Measurements from ENCODE around the gene DOC2A. TPM values are rescaled to one million over a fixed set of nuclear protein-coding genes. Genes with fewer than 3 reads are reported as not detected.

DOC2A gene
- polyA plus RNA-seq, 1 donor from 2014 or later, result 7.3 TPM

DNA sequence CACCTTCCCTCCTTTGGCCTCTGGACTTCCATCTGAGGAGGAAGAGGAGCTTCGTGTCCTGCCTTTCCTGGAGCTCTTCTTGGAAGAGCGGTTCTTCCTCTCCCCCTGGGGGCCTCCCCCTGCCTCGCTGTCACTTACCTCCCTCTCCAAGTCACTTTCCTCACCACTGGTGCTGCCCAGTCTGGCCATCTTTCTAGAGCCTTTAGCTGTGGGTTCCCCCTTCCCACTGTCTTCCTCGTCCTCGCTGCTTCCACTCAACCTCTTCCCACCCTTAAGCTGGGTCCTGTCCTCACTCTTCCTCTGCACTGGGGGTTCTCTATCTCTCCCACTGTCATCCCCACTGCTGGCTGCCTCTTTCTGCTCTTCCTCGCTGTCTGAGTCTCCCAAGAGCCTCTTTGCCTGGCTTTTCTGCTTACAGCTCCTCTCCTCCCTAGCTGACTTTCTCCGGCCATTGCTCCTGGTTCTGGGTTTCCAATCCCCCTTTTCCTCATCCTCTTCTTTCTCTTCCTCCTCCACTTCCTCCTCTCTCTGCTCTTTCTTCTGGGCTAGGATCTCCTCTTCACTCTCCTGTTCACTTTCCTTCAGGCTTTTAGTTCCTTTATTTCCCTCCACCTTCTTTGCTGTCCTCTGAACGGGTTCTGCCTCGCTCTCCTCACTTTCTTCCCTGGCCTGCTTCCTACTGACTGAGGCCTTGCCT is 16.8 kb downstream of the DOC2A start:
- H3K27ac ChIP-seq (ENCODE audit: low read length), result no peak overlapping the region
- H3K9me2 ChIP-seq (ENCODE audit: insufficient read depth, low read length), result no peaks in the 10 kb centered on the region
- H3K4me3 ChIP-seq (ENCODE audit: low read length), result peak overlapping the region; percentile 94
- peak overlapping the region; percentile 96 for H3K9ac ChIP-seq (ENCODE audit: low read length)
- H4K20me1 ChIP-seq (ENCODE audit: insufficient read depth), result no peaks in the 10 kb centered on the region
- no peak overlapping the region for H2AFZ ChIP-seq (ENCODE audit: low read depth, low read length)
- no peaks in the 10 kb centered on the region for H3K27me3 ChIP-seq (ENCODE audit: insufficient read depth, low read depth, low read length)
- TF ChIP-seq POLR2AphosphoS5 (IDR thresholded peaks at IDR 0.05) (no peak), SMC3 (conservative IDR thresholded peaks at IDR 0.05; ENCODE audit: poor library complexity) (no peak), EP300 (conservative IDR thresholded peaks at IDR 0.05; ENCODE audit: poor library complexity, severe bottlenecking) (no peak), TAF1 (IDR thresholded peaks at IDR 0.05; ENCODE audit: low read depth) (no peak), REST (IDR thresholded peaks at IDR 0.05; ENCODE audit: borderline replicate concordance) (no peak), EZH2 (IDR thresholded peaks at IDR 0.05; ENCODE audit: borderline replicate concordance, insufficient read depth, low read length, poor library complexity, severe bottlenecking) (no peak), CTCF (IDR thresholded peaks at IDR 0.05; ENCODE audit: poor library complexity, severe bottlenecking) (no peak), RAD21 (conservative IDR thresholded peaks at IDR 0.05) (no peak), MXI1 (conservative IDR thresholded peaks at IDR 0.05; ENCODE audit: poor library complexity, severe bottlenecking) (no peak)
- H3K36me3 ChIP-seq (ENCODE audit: insufficient read depth, low read length), result no peaks in the 10 kb centered on the region
- no peaks in the 10 kb centered on the region for H3F3A ChIP-seq (ENCODE audit: insufficient read depth, low read length, poor library complexity, severe bottlenecking)
- peaks cover 7% of the 10 kb centered on the region for H3K79me2 ChIP-seq (replicated peaks; ENCODE audit: insufficient read depth, low read length)
- H3K9me3 ChIP-seq (ENCODE audit: low read length), result no peaks in the 10 kb centered on the region
- H3K4me2 ChIP-seq (ENCODE audit: low read length), result peak overlapping the region; percentile 61

DNA sequence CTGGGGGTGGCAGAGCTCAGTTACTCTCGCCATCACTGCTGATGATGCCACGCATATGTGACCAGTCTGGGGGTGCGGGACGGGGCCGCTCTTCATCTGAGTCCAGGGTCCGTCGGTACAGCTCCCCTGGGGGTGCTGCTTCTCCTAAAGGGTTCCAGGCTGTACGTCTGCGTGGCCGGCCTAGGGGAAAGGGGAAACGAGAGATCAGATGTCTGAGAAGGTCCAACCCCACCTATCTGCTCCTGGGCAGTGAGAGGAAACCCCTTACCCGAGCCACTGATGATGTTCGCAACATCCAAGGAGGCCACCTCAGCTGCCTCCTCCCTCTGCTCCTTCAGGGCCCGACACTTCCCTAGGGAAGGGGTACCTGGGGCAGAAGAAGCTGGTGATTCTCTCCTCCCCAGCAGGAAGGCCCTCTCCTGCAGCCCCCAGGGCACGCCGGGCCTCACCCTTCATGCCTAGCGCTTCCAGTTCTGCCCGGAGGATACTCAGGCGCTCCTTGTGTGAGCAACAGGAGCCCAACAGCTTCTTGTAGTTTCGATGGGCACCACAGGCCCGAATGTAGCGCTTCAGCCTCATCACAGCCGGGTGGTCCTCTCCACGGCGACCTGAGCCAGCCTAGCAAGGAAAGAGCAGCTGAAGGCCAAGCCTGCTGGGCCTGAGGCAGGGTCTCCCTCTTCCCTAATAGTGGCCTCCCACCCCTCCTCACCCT is 17.5 kb downstream of the DOC2A start:
- no peak for TF ChIP-seq EZH2 (IDR thresholded peaks at IDR 0.05; ENCODE audit: borderline replicate concordance, insufficient read depth, low read length, poor library complexity, severe bottlenecking)
- no peak for TF ChIP-seq POLR2AphosphoS5 (IDR thresholded peaks at IDR 0.05)
- no peak for TF ChIP-seq REST (IDR thresholded peaks at IDR 0.05; ENCODE audit: borderline replicate concordance)
- TF ChIP-seq EP300 (conservative IDR thresholded peaks at IDR 0.05; ENCODE audit: poor library complexity, severe bottlenecking), result no peak
- TF ChIP-seq SMC3 (conservative IDR thresholded peaks at IDR 0.05; ENCODE audit: poor library complexity), result no peak
- no peak for TF ChIP-seq TAF1 (IDR thresholded peaks at IDR 0.05; ENCODE audit: low read depth)
- TF ChIP-seq MXI1 (conservative IDR thresholded peaks at IDR 0.05; ENCODE audit: poor library complexity, severe bottlenecking), result no peak
- TF ChIP-seq CTCF (IDR thresholded peaks at IDR 0.05; ENCODE audit: poor library complexity, severe bottlenecking), result no peak
- no peak for TF ChIP-seq RAD21 (conservative IDR thresholded peaks at IDR 0.05)
- Histone ChIP-seq H3F3A (ENCODE audit: insufficient read depth, low read length, poor library complexity, severe bottlenecking) (no peaks in the 10 kb centered on the region), H3K79me2 (replicated peaks; ENCODE audit: insufficient read depth, low read length) (peaks cover 7% of the 10 kb centered on the region), H3K4me2 (ENCODE audit: low read length) (no peak overlapping the region), H3K9ac (ENCODE audit: low read length) (no peak overlapping the region), H3K27me3 (ENCODE audit: insufficient read depth, low read depth, low read length) (no peaks in the 10 kb centered on the region), H3K36me3 (ENCODE audit: insufficient read depth, low read length) (no peaks in the 10 kb centered on the region), H3K27ac (ENCODE audit: low read length) (no peak overlapping the region), H2AFZ (ENCODE audit: low read depth, low read length) (no peak overlapping the region), H3K9me2 (ENCODE audit: insufficient read depth, low read length) (no peaks in the 10 kb centered on the region), H3K9me3 (ENCODE audit: low read length) (no peaks in the 10 kb centered on the region), H3K4me3 (ENCODE audit: low read length) (no peak overlapping the region), H4K20me1 (ENCODE audit: insufficient read depth) (no peaks in the 10 kb centered on the region)

Measured in neural cell (in vitro differentiated cells).